NOMO-1 treated with dmso at 0.1 percent for 144 hours (cell line): ENCODE measurements around the gene WDR7.
"Not testable (repeated sequence)": the region's sequence is repeated elsewhere in the genome, so short reads cannot be mapped to it uniquely, and the experiment has no call there.

Source experiments
- DNase-seq: peaks from one replicate; lab custom pipeline; 2025; ENCODE audit not compliant: unreplicated experiment; lab: John Stamatoyannopoulos, UW

Gene WDR7

DNA sequence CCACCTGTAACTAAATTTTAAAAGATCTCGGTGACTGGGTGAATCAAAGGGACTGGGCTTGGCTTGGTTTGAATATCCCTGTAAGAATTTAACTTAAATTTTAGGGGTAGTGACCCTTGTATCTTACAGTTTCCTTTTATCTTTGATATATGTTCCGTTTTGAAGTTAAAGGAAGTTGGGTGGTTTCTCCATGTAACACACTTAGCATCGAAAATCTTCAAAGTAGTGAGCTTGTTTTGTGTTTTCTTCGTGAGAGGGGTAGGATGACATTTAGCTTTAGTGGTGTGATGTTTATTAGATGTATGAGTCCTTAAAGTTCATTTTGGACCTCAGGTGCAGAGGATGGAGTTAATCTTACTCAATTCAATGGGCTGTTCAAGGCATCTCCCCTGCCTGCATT, 1.6 kb downstream of the WDR7 start:
- peak; percentile 19 for DNase-seq

DNA sequence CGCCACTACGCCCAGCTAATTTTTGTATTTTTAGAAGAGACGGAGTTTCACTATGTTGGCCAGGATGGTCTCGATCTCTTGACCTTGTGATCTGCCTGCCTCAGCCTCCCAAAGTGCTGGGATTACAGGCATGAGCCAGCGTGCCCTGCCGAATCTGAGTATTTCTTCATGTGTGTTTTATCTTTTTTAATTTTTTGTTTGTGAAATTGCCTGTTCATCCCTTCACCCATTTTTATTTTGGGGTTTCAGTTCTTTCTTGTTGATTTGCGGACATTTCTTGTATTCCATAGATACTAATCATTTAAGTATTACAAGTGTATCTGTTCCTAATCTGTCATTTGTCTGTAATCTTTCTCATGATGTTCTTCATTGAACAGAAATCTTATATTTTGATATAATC, 3.1 kb downstream of the WDR7 start:
- not testable (repeated sequence) for DNase-seq

DNA sequence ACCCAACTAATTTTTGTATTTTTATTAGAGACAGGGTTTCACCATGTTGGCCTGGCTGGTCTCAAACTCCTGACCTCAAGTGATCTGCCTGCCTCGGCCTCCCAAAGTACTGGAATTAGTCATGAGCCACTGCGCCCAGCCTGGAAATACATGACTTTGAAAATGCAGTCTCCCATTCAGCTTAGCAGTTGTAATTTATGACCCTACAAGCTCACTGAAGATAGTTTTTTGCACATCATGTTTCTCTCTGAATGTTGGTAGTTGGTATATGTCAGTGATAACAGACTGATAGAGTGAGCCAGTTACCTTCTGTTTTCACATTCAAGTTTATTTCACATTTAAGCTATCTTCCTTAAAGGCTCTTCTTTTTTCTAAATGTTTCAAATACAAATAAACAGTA, 7.1 kb downstream of the WDR7 start:
- DNase-seq, result no peak

DNA sequence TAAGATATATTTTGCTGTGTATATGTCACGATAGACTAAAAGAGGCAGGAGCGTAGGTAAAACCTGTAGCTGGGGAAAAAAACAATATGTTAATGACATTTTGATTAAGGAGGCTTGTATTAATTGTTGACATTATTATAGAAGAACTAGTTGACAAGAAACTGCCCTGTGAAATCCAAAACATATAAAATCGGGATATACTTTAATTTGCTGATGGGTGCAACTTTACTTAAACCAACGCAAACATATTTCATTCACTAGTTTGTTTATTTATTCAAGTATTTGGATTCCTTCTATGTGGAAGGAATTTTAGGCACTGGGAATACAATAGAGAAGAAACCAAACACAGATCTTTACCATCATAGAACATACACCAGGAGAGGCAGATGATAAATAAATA, 8.0 kb downstream of the WDR7 start:
- no peak for DNase-seq

DNA sequence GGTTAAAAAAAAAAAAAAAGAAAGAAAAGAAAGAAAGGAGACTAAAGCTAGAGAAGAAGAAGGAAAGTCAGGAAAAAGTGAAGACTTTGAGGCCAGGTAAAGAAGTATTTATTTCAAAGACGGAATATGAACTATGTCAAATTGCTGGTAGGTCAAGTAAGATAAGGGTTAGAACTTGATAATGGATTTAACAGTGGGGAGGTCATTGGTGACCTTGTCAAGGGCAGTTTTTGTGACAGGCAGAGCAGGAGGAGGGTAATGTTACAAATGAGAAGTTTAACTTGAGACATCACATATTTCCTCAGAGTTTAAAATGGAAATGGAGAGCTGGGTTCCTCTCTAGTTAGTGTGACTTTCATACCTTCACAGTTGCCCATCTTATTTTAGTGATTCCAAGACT, 9.5 kb downstream of the WDR7 start:
- DNase-seq, result no peak

DNA sequence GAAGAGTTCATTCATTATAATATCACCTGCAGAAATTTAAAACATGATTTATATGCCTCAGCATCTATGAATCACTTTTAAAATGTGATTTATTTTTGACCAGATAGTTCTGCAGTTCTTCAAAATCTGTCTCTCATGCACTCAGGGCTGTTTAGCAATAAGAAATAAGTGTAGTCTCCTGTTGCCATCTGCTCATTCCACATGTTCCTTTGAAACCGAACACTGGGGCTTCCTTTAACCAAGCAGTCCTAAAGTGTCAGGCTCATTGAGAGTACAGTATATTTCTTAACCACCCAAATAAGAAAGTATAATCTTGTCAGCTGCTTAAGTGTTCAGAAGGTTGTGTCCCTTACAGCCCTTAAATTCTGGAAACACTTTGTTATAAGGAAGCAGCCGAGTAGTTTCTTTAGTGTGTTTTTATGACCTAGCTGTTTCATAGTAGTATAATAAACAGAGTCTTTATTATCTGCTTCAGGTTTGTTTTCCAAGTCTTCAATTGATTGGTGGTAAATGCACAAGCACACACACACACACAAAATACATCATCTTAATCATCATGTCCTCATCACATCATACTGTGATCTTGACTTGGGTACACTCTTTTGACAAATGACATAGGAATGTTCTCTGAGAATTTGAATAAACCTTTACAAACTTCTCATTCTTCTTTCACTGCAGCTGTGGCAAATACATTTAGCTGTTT, 10.4 kb downstream of the WDR7 start:
- DNase-seq, result no peak

DNA sequence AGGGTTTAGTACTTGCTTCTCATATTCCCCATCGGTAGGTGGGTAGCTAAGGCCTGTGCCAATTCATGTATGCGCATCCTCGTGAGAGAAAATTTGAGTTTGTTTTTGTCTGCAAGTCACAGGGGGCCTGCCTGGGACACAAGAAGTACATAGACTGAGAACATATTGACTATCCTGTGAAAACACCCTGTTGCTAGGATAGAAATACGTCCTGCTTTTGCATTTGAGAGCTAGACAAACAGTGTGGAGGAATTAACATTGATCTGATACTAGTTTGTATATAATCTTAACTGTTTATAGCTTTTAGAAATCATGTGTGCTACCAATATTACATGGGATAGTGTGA, 10.9 kb downstream of the WDR7 start:
- DNase-seq, result no peak

DNA sequence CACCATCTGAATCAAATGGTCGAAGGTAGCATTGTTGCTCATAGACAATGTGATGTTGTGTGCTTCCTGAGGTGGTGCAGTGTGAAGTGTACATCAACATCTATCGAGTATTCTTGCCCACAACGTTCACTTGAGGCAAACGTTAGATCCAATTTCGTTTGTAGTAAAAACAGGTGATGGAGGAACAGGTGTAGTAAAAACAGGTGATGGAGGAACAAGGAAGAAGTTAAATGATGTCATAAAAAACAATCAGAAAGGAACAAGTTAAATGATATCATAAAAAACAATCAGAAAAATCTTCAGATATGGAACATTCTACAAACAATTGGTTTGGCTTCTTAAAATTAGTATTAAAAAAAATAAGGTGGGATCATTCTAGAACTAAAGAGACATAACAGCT, 11.3 kb downstream of the WDR7 start:
- no peak for DNase-seq

DNA sequence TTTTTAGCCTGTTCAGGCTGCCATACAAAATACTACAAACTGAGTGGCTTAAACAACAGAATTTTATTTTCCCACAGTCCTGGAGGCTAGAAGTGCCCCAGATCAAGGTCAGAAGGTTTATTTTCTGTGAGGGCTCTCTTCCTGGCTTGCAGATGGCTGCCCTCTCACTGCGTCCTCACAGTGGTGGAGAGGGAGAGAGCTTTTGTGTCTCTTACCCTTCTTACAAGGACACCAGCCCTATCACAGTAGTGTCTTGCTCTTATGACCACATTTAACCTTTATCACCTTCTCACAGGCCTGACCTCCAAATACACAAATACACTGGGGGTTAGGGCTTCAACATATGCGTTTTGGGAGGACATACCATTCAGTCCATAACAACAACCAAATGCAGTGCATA, 11.7 kb downstream of the WDR7 start:
- DNase-seq, result no peak

DNA sequence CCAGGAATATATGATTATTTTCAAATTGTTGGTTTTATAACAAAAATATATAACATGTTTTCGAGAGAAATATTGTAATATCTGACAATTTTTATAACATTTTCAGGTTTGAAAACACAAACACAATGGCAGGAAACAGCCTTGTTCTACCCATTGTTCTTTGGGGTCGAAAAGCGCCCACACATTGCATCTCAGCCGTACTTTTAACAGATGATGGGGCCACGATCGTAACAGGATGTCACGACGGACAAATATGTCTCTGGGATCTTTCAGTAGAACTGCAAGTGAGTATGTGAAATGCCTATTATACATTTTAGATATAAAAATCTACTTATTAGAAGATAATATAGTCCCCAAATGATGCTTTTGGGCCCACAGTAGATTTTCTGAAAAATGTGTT, 21.2 kb downstream of the WDR7 start:
- no peak for DNase-seq

DNA sequence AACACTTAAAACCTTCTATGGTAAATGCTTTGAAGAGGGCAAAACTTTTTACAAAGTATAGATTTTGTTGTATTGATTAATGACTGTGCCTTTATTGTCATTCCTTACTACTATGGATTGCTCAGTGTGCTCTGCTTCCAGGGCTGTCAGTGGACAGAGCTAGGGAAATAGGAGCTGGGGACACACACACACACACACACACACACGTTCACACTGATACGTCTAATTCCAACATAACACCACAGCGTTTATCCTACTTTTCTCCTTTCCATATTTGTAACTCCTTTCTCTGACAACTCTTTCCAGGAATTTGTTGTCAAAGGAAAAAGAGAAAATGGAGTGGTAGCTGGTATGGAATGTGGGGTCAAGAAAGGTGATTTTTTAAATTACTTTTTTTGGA, 21.8 kb downstream of the WDR7 start:
- DNase-seq, result no peak

DNA sequence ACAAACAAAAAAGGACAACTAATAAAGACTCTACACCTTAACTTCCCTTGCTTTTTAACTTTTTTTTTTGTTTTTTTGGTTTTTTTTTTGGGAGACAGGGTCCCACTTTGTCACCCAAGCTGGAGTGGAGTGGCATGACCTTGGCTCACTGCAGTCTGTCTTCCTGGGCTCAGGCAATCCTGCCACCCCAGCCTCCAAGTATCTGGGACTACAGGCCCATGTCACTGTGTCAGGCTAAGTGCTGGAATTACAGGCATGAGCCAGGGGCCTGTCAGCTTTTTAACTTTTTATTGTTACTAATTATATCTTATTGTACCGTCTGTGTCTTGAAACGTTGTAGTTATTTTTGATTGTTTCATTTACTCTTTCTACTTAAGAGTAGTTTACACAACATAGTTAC, 25.5 kb downstream of the WDR7 start:
- no peak for DNase-seq

DNA sequence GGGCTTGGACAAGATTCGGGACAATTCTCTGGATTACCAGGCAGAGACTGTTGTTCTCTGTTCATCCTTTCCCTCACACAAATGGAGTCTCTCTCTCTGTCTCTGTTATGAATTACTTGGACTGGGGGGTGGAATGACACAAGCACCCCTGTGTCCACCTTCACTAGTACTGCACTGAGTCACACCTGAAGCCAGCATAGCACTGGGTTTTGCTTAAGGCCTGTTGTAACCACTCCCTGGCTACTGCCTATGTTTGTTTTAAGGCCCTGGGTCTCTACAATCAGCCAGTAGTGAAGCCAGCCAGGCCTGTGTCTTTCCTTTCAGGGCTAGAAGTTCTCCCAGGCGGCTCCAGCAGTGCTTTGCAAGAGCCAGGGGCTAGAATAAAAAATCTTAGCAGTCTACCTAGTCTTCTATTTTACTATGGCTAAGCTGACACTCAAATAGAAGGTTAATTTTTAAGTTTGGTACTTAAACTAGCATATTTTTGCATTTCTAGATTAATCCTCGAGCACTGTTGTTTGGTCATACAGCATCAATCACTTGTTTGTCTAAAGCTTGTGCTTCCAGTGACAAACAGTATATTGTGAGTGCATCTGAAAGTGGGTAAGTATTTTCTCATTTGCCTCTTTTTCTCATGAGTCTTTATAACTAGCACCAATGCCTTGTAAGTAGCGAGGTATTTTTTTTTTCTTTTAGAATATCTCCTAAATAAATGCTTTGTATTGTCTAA, 27.8 kb downstream of the WDR7 start:
- no peak for DNase-seq

DNA sequence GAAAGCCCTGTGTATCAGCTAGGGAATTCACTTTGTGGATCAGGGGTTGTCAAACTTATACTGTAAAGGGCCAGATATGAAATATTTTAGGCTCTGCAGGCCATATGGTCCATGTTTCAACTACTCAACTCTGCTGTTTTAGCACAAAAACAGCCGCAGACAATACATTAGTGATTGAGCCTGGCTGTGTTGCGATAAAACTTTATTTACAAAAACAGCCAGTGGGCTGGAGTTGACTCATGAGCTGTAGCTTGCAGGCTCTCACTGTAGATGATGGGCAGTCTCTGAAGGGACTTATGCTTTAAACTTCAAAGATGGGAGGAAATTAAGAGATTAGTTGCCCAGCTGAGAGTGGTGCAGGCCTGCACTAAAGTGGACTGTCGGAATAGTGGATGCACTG, 33.1 kb downstream of the WDR7 start:
- no peak for DNase-seq

DNA sequence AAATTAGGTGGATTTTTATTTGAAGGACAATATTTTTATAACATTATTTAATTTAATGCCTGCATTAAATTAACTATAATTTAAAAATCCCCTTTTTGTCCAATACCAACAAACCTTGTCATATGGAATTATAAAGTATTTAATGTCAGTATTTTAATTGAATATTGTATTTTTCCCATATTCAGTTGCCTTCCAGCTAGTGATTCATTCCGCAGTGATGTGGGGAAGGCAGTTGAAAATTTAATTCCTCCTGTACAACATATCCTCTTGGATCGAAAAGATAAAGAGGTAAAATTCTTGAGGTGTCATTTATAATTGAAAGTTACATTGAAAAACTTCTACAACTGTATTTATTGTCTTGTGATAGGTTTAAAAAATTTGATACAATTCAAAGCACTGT, 40.4 kb downstream of the WDR7 start:
- no peak for DNase-seq

DNA sequence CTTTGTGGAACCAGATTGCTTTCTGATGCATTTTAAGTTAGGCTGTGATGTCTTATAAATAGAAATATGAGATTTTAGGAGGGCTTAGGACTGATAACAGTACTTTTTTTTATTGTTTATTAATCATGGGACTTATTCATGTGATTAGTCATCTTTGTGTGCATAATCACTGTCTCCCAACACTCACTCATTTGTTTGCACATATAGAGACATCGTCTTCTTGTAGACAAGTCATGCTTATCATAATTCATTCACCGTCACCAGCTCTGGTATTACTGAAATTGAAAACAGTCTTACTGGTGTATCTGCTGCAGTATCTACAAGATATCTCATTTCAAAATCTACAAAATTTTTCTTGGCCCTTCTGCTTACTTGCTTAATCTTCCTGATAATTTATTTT, 45.8 kb downstream of the WDR7 start:
- no peak for DNase-seq

DNA sequence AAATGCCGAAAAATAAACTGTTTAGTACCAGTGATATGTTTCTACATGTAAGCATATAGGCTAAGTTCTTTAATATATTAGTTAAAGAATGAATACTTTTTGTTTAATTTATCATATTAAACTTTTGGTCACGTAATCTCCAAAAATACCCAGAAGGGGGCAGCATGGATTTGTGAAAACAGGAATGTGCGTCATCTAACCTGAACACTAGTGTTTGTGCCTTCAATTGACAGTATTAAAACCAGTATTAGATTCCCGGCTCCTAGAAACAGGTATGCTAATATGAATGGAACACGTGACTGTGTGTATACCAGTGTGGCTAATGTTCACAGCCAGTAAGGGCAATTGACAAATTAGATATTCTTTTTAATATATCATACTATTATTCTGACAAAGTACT, 51.8 kb downstream of the WDR7 start:
- no peak for DNase-seq

DNA sequence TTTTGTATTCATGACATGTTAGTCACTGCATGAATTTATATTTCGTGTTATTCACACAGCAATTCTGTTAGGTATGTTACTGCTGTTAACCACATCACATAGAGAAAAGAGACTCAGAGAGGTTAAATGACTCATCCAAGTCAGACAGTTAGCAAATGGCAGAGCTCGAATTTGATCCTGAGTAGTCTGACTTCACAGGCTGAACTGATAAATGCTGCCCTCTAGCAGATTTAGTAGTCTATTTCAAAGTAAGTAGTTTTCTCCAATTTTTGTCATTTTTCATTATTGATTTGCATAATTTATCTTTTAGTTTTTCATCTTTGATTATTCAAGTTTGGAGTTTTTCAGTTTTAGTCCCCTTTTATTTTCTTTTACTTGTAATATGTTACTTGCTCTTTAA, 58.3 kb downstream of the WDR7 start:
- peak; percentile 9 for DNase-seq

DNA sequence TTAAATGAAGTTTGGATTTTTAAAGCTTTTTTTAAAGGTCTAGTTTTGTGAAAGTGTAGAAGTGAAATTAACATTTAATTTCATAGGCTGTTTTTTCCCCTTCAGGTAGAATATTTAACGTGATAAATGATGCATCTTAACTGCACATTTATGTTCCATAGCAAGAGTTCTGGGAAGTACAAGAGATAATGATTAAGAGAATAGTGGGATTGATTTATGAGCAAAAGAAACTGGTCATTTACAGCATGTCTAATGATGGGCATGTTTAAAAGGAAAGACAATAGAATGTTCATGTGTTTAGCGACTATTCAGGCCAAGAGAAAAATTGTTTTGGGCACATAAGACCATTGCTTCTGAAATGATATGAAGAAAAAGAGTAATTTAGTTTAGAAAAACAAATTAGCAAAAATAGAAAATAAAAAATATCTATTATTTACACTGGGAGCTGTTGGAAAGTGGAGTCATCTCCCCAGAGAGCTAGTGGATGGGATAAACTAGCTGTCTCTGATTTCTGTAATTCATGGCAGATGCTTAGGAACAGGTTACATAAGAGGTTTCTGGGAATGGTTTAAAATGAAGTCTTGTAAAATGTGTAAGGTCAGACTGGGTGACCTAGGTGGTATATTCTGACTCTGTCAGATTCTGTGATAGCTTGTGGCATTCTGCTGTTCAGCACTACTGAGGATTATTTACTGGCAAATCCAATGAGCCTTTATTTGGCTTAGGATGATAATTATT, 60.7 kb downstream of the WDR7 start:
- DNase-seq, result no peak

DNA sequence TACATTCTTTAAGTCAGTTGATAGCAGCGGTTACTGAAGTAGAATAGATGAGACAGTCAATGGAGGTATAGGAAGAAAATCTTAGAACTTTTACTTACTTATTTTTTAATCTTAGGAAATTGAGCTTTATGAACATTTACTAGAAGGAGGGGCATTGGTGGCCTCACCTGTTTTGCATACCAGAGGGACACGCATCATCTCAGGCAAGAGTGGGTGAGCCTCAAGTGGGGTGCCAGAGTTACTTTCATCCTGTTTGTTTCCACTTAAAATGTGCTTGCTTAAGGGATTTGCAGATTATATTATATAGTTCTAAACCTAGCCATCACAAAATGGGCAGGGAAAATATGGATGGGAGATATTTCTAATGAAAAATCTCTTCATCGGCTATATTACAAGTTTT, 61.6 kb downstream of the WDR7 start:
- no peak for DNase-seq

DNA sequence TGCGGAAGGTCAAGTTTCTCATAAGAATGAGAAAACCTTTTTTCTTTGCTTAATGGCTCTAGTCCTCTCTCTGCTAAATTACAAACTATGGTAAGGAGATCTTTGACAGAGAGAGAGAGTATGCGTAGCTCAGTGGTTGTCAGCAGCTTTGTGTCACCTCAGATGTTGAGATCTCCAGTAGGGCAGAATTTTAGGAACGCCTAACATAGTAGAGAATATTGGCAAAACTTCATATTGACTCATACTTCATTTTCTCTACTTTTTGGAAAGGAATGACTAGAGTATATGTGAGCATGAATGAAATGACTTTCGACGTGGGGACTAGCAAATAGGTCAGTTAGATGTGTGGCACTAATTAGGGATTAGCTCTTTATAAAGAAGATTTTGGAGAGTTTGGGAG, 64.0 kb downstream of the WDR7 start:
- DNase-seq, result no peak

DNA sequence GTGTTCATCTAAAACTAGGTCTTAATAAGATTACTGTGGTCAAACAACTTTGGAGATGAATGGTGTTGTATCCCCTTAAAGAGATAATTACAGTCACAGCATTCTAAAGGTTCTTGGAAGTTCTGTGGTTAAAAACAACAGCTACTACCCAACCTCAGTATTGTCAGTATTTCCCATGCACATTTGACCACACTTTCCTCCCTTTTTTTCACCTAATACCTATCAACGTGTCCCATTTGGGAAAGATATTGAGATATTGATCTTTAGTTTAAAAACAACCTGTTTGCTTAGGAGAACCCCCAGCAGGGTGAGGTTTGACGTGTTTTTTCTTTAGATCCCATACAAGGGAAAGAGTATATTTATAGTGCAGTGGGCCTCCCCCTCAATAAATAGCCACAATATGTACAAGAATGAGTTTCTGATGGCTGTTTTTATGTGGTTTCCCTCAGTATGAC, 65.6 kb downstream of the WDR7 start:
- no peak for DNase-seq
